ENCODE data around the gene TLE1.
"Not testable (repeated sequence)": the region's sequence is repeated elsewhere in the genome, so short reads cannot be mapped to it uniquely, and the experiment has no call there.

Gene TLE1

DNA sequence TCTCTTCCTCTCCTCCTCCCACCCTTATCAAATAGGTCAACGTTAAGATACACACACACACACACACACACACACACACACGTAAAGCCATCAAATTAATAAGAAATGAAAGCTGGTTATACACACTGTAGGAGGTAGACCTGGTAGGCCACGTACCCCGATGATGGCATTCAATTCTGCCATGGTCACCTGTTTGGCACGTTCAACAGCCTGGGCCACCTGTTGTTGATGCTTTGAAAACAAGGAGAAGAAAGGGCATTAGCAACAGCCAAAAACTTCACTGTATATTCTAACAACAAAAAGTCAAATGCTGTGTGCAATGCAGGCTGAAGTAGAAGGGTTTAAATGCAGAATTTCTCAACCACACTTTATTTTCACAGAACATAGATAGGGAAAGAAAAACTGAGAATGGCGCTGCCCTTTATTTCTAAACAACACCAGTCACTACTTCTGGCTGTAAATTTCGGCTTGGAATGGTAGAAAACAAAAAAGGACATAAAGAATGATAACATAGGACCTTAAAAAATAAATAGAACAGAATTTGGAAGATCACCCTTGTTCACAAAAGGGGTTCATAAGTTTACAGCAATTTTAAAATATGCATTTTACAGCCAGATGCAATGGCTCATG is 37.2 kb downstream of the TLE1 start:
- no peak for DNase-seq (ENCODE audit: low read depth in 3 of 3)

DNA sequence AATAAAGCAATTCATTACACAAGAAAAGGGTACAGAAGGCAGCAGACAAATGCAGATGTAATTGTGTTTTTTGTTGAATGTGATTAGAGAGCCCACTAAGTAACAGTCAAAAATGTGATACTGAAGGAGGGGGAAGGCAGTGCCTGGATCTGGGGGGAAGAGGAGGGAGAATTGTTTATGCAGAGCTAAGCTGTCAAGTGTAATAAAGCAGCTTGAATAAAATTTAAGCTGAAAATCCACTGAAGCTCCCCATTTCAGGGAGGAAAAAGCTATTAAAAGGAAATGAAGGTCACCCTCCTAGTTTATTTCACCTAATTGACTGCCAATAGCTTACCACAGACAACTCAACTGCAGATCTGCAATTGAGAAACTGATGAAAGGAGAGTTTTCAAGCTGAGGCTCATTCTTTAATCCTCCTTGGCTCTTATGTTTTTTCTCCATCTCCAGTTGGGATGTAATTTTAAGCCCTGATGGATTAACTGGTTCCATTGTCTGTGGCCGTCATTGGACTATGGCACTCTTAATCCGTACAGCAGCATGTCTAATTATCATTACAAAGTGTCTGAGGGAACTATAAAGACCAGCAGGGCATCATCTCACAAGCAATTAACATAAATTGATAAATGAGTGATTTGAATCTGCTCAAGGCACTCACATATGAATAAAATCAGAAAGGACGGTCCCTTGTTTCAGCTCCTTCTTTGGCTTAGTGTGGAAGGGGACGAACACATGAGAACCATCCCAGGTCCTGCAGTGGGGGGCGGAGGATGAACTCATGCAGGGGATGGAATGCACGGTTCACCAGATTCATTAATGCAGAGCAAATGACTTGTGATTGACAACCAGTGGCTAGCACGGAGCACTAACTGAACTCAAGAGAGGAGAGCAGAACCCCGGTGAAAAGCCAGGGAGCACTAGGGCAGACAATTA is 38.5 kb downstream of the TLE1 start:
- DNase-seq (ENCODE audit: low read depth in 3 of 3): no peak

DNA sequence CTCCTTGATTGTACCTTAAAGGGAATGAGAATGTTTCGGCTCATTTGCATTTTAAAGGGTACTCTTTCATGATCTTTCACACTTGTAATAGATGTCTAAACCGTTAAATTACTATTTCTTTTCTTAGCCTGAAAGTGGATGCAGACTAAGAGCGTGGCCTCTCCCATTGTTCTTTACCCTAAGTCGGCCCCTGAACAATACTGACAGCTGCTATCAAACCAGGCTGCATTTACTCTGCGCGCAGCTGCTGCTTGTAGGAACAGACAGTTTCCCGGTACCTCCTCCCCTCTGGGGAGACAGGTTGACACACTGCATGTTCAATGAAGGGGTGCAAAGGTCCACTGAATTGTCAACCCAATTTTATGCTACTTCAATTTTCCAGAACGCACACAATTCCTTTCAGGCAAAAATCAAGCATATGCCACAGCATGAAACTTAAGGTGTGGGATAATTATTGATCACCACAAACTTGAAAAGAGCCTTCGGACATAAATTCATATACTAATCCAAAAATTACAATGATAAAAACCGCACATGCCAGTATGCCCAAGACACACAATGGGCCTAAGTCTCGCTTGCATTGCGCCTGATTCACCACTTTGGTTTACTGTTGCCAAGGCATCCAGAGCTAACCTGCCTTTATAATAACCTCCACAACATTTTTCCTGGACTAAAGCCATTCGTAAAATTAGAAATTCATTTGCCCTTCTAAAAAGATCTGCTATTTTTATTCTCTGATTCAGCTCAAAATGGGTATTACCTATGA is 39.7 kb downstream of the TLE1 start:
- DNase-seq (ENCODE audit: low read depth in 3 of 3): no peak

DNA sequence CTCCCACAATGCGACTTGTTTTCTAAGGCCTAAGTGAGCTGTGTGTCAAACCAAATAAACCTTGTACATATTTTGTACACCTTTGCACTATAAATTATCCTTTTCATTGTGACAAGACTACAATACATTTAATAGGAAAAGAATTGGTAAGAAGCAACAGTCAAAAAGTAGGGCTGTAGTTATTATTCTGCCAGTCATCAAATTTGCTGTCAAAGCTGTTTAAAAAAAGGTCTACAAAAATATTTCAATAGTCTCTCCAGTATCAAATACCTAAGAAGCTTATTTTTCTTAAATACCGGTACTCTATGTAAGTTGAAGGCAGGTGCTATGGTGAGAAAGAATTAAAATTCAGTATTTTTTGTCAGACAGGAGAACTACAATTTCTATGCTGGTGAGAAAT is 40.5 kb downstream of the TLE1 start:
- DNase-seq (ENCODE audit: low read depth in 3 of 3): no peak

DNA sequence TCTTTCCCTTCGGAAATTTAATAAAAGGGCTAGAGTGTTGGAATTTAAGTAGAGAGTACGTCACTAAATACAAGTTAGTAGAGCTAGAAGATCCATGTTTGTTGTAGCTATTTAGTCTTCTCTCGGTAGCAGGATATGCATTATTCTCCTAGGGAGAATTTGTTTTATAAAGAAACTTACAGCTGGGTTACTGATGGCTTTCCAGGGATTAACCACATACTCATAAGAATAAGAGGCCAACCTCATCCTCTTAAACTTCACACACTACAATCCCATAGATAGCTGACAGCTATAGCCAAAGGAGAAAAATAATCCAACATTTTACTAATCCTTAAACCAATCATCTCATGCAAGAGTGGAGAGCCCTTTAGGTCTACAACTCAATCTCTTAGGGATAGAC is 43.0 kb downstream of the TLE1 start:
- no peak for DNase-seq (ENCODE audit: low read depth in 3 of 3)

DNA sequence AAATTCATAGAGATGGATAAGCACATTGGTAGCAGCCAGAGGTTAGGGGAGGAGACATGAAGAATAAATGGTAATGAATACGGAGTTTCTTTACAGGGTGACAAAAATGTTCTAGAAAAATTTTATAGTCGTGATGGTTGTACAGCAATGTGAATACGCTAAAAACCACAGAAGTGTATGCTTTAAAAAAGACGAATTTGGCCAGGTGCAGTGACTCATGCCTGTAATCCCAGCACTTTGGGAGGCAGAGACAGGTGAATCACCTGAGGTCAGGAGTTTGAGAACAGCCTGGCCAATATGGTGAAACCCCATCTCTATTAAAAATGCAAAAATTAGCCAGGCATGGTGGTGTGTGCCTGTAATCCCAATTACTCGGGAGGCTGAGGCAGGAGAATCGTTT is 44.8 kb downstream of the TLE1 start:
- not testable (repeated sequence) for DNase-seq (ENCODE audit: low read depth in 3 of 3)

DNA sequence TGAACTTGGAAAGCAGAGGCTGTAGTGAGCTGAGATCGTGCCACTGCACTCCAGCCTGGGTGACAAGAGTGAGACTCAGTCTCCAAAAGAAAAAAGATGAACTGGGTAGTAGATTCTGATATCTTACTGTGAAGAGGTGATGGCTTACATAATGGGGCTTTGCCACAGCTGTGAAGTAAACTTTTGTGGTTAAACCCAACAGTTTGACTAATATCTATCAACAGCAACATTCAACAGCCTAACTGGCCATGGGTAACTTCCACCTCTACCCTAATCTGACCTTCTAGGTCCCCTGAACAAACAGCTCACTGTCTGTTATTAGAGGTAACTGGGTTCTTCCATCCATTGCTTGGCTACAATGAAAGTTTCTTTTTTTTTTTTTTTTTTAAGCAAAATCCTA is 52.1 kb downstream of the TLE1 start:
- DNase-seq (ENCODE audit: low read depth in 3 of 3): no peak

DNA sequence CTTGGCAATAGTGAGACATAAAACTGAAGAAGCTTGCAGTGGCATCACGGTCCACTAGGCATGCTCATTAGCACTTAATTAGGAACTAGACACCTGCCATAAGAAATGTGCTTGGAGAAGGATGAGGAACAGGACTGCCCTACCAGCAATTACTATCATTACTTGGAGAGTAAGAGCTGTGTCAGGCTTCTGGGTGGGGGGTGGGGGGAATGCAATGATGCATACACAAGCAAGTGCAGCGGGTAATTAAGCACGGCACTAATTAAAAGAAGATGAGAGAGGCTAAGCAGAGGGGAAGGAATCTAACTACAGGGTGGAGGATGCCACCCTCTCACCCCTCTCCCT is 53.1 kb downstream of the TLE1 start:
- DNase-seq (ENCODE audit: low read depth in 3 of 3): no peak

DNA sequence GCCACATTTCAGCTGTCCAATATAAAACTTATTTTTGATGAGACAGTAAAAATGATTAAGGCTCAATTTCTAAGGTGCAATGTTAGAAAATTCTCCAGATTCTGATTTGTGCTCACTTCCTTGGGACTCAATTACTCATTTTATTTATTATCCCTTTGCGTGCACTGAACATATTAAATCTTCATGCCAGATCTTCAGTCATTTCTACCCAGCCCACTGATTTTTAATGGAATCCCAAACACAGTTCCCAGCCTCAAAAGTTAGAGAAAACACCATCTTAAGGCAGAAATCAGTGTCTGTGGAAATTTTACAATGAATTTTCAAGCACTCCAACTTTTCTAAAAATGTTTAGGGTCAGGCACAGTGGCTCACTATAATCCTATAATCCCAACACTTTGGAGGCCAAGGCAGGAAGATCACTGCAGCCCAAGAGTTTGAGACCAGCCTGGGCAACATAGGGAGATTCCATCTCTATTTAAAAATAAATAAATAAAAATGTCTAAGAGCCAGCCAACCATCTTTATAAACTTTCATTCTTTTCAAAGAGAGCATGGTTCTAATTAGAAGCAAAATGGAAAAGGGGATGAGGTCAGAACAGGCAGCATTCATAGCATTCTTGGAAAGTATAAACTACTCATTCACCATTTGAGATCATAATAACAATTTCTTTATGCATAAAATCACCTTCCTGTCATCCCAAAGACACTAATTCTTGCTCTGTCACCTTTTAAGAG is 53.7 kb downstream of the TLE1 start:
- no peak for DNase-seq (ENCODE audit: low read depth in 3 of 3)

DNA sequence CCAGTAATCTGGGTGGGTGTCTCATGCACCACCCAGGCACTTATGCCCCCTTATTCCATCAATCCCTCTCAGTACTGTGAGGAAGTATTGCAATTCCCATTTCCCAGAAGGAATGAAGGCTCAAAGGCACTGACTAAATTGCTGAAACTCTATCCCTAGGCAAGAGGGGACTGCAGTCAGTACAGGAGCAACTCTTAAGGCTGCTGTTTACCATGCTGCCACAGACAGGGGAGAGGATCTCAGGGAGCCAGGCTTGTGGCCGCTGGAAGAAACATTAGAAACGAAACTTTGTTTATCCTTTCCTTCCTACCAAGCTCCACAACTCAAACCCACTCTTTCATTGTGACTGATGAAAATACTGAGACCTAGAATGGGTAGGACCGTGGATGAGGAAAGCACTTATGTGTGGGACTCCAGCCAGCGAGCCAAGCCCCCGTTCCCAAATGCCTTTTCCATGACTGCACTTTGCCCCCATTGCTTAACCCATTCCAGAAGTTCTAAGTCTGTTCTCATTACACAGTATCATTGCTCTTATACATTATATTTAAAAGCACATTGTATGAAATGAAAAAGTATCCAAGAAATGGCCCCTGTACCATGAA is 54.3 kb downstream of the TLE1 start:
- no peak for DNase-seq (ENCODE audit: low read depth in 3 of 3)

DNA sequence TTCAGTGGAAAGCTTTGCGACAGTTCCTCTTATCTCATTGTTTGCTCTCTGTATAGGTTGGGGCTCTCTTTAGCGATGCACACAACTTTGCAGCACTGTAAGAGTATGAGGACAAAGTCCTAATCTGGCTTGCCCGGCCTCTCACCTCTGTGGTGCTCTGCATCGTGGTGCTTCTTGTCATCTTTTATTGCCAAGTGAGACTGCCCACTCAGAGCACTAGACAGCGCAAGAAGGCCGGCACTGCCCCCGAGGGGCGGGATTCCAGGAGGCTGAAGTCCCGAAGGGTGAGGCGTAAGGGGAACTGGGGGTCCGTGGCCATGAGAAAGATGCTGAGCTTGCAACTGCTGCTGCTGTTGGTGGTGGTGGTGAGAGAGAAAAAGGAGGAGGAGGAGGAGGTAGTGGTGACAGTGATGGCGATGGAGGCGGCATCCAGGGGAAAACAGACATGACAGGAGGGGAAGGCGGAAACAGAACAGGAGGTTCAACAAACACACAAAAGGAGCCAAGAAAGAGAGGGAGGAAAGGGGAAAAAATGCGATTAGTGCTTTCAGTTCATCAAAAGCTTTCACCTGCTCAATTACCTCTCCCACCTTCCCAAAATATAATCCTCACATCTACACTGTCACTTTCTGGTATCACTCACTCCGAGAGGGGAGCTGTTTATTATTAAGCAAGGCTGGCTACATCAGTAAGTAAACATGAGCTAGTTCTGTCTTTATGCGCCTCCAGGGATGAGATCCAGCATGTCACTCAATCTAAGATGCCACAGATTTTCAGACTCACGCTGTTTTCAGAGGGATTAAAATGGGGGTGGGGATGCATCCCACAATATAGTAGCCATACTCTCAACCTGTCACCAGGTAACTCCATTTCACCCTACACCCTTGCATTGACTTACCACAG is 55.1 kb downstream of the TLE1 start:
- no peak for DNase-seq (ENCODE audit: low read depth in 3 of 3)

DNA sequence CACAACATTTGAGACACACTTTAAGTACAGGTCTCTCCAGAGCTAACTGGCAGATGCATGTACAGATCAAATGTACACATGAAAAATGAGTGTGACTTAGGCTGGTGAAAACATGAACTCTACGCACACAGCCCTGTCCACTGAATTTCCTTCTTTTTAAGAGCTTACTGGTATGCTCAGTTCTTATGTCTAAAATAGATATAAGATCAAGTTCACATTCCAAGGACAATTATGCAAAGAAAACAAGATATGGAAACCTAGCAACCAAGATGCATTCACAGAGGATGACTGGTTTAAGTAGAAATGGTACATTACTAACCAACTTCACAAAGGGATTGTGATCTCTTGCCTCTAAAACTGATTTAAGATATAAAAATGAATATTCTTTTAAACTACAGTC is 56.7 kb downstream of the TLE1 start:
- DNase-seq (ENCODE audit: low read depth in 3 of 3): no peak

DNA sequence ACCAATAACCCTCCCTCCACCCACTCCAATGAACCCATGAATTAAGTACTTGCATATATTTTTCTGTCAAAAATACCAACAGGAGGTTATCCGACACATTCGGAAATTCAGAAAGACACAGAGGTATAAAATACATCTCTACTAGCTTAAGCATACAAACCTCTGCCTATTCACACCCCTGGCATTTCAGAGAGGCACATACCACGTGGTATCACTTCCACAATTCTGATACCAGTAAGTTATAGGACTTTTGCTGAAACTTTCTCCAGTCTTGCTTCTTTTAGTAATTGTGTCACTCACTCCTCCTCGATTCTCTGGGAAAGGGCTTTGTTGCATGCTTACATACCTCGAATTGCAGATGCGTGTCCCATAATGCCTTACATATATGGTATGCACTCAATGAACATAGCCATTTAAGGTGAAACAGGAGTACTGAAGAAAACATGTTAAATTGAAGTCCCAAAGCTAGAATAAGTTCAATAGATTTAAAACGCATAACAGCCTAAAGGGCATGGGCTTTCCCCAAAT is 58.1 kb downstream of the TLE1 start:
- no peak for DNase-seq (ENCODE audit: low read depth in 3 of 3)

DNA sequence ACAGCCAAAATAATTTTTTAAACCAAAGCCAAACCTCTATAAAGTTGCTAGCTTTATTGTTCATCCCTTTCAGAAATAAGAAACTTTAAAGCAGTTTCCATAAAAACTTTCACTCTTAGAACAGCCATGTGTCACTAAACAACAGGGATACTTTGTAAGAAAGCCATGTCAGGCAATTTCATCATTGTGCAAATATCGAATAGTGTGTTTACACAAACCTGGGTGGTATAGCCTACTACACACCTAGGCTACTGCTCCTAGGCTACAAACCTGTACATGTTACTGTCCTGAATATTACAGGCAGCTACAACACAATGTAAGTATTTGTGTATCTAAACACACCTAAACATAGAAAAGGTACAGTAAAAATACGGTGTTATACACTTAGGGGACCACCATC is 59.9 kb downstream of the TLE1 start:
- no peak for DNase-seq (ENCODE audit: low read depth in 3 of 3)

DNA sequence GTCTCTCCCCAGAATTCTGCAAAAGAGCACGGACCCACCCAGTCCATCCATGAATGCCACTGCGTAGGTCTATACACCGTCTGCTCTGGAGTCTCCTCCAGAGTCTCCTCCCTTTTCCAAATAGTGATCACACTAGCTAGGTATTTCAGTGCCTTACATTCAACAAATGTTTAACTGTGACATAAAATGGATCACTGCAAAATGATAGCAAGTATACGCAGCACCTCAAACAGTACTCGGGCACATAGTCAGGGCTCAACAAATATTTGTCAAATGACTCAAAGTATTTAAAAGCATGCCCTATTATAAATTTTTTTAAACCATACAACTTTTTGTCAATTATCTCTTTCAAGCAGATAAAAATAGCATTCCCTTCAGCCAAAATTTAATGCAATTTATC is 60.5 kb downstream of the TLE1 start:
- DNase-seq (ENCODE audit: low read depth in 3 of 3): no peak

DNA sequence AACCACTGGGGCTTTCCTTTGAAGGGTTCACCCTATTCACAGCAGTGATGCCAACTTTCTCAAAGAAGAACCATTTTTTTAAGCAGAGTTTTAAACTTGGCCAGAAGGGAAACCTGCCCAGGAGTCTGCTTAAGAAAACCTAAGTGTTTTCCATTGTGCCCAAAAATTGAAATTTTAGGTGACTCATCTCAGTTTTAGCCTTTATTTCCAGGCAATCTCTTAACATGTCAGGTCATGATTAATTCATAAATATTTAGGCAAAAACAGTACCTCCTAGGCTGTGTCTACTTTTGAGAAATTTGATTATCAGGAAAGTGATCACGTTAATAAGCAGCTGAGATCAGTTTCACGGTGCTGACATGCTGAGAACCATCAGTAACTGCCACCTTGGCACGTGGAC is 61.9 kb downstream of the TLE1 start:
- no peak for DNase-seq (ENCODE audit: low read depth in 3 of 3)

DNA sequence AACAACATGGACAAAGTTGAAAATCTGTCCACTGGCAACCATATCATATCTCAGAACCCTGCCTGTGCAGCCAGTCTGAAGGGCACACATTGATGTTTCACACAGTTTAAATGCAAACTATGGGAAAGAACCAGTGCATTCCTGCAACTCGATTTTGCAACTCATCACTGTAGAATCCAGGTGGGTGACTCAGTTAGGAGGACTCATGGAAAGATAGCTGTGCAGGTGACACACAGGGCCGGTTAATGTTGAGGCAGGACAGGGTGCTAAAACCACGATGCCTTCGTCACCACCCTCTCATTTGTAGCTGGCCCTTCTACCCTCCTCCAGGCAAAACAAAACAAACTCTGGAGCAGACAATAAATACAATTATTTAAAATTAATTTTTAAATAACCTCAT is 62.8 kb downstream of the TLE1 start:
- no peak for DNase-seq (ENCODE audit: low read depth in 3 of 3)

DNA sequence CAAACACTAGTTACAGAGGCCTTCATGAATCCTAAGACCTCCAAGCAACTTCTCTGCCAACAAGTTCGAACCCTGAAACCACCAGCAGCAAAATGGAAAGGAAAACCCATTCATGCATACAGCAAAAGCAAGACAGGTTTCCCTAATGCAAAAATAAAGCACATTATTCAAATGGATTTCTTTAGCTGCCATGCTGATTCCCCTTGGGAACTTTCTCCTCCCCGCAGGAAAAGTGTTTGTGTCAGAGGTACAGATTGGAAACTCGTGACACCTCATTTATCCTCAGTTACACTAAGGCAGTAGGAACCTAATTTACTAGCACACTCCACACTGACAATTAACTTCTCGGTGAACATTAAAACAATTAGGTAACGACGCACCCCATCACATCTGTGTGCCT is 63.4 kb downstream of the TLE1 start:
- no peak for DNase-seq (ENCODE audit: low read depth in 3 of 3)

DNA sequence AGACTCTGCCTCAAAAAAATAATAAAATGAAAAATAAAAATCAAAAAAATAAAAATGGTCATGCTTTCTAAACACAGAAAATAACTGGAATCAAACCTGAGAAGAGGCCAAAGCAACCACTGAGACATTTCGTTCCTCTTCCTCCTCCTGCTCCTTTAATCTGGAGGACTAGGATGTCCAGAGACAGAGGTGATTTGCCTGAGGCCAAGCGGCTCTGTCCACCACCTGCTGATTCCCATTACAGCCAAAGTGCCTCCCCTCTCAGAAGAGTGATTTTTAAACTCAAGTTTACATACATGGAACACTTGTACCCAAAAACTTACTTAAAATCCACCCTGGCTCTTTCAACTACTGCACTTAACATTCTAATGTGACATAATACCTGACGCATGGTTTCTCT is 65.6 kb downstream of the TLE1 start:
- DNase-seq (ENCODE audit: low read depth in 3 of 3): no peak

DNA sequence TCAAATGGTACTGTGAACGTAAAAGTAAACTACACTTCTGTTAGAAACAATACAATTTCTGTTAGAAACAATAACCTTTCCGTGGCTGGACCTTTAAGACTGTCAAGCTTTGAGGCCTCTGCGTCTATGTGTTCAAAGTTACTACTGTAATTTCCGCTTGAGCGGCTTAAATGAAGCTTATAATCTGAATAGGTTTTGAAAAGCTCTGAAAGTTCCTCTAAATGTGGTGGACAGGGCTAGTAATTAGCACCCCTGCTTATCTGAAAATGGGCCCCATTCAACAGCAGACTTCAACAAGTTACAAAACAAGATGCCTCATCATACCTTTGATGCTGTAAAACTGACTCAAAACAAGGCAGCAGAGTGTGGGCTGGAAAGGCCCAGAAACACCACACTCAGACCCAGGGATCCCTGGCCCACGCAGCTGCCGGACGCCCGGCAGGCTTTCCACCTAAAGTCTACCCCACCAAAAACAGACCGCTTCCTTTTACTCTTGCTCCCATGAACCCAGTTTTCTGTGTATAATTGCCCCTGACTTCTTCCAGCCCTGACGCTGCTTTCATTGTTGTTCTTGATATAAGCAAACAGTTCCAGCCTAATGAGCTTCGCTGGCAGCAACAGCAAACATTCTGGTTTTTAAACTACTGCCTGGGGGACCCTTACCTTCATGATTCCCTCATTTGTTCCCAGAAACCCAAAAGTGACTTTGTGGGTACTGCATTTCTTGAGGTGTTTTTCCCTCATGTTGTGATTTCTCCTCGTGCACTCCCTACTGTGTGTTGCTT is 66.7 kb downstream of the TLE1 start:
- DNase-seq (ENCODE audit: low read depth in 3 of 3): no peak
